Mucosa of gallbladder (tissue), 1 donor: Measurements from ENCODE around the gene OR6B1. TPM values are rescaled to one million over a fixed set of nuclear protein-coding genes. Genes with fewer than 3 reads are reported as not detected.
"Not testable (repeated sequence)": the region's sequence is repeated elsewhere in the genome, so short reads cannot be mapped to it uniquely, and the experiment has no call there.

Experiments
- DNase-seq: peaks from one replicate; pipeline ENCODE4 v3.0.0-alpha.2; 2020; ENCODE audit warnings: low spot score
- total RNA-seq: library from RNA; stranded (reverse); gene quantifications from one replicate; pipeline ENCODE4 v1.2.1, GENCODE V29; 2021
- donor health status: DM: no; HTN: no; CAD: no.

Gene OR6B1
- total RNA-seq, 1 donor from 2014 or later = not detected

DNA sequence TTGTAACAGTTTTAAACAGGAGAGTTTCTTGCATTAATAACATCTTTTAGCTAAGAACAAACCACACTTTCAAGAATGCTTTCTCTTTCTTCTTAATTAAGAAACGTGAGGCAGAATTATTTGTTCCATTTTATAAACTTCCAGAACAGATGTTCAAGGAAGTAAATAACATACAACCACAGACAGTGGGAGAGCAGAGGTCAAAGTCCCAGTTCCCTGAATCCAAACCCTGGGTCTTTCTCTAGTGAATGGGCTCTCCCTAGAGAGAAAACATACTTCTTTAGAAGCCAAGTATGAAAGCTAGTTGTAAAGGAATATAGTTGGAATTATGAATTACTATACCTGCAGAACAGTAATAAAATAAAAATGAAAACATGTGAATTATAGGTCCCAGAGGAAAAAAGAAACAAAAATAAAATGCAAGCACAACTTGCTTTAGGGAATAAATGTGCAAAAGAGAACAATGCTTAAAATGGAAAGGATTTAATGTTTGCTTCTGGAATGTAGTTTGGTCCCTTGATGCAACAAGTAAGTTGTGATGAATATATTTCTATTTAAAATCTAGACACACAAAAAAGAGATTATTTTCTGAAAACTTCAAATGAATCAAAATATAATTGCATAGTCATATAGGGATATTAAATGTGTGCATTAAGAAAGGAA, 6.0 kb downstream of the OR6B1 start:
- DNase-seq = no peak

DNA sequence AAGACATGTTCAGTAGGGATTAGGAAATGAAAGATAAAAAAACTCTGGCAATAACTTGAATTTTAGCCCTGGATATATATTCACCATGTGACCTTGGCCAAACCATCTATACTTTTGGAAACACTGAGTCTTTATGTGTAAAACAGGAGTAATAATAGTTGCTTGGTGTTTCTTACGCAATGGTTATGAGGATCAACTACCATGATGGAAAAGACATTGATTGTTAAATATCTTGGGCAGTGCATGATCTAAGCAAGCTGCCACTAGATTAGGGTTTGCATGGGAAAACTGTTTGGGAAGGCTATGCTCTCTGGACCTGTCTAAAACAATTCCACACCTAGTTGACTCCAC, 6.5 kb downstream of the OR6B1 start:
- no peak for DNase-seq

DNA sequence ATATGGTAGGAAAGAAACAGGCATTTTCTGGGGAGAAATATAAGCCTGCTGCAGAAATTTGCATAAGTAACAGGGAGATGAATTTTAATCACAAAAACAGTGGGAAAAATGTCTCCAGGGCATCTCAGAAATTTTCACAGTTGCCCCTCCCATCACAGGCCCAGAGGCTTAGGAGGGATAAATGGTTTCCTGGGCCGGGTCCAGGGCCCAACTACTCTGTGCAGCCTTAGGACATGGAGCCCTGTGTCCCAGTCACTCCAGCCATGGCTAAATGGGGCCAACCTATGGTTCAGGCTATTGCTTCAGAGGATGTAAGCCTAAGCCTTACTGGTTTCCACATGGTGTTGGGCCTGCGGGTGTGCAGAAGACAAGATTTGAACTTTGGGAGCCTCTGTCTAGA, 9.2 kb downstream of the OR6B1 start:
- DNase-seq = no peak

DNA sequence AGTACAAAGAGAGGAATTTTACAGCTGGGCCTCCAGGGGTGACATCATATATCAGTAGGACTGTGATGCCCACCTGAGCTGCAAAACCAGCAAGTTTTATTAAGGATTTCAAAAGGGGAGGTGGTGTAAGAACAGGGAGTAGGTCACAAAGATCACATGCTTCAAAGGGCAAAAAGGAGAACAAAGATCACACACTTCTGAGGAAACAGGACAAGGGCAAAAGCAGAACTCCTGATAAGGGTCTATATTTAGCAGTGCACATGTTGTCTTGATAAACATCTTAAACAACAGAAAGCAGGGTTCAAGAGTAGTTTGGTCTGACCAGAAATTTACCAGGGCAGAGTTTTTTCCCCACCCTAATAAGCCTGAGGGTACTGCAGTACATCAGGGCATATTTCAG, 9.9 kb downstream of the OR6B1 start:
- not testable (repeated sequence) for DNase-seq

DNA sequence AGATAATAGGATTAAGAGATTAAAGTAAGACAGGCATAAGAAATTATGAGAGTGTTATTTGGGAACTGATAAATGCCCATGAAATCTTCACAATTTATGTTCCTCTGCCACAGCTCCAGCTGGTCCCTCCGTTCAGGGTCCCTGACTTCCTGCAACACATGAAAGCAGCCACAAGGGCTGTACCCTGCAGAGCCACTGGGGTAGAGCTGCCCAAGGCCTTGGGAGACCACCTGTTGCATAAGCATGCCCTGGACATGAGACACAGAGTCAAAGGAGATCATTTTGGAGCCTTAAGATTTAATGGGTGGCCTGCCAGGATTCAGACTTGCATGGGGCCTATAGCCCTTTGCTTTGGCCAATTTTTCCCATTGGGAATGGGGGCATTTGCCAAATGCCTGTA, 10.7 kb downstream of the OR6B1 start:
- DNase-seq = not testable (repeated sequence)

DNA sequence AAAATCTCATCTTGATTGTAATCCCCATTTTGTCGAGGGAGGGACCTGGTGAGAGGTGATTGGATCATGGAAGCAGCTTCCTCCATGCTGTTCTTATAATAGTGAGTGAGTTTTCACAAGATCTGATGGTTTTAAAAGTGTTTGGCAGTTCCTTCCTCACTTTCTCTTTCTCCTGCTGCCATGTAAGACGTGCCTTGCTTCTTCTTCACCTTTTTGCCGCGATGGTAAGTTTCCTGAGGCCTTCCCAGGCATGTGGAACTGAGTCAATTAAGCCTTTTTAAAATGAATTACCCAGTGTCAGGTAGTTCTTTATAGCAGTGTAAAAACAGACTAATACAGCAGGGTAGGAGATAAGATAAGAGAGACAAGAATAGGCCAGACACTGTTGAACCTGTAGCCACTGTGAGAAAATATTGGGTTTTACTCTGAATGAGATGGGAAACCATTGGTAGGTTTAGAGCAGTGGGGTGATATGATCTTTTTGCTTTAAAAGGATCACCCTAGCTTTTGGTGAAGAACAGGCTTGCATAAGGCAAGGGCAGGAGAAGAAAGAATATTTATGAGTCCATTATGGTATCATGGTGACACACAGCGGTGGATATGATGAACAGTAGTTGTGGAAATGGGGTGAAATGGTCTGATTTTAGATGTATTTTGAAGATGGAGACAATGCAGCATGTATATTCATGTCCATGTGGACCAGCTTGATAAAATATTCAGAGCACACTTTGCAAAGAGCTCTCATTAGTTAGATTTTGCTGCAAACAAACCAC, 11.5 kb downstream of the OR6B1 start:
- no peak for DNase-seq

DNA sequence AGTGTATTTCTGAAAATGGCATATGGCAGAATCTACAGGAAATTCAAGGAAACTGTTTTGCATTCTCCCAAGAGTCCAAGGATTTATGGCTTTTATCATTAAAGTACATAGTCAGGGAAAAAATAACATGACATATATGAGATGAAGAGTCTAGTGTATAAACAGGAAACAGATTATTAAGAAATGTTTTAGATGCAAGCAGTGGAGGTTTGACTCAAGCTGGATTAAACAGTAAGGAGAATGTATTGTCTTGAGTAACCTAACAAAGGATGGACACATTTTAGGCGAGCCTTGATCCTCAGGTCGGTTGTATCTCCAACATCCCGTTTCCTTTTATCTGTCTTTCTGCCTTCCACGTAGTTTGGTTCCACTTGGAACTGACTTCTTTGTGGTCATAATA, 17.9 kb downstream of the OR6B1 start:
- no peak for DNase-seq

DNA sequence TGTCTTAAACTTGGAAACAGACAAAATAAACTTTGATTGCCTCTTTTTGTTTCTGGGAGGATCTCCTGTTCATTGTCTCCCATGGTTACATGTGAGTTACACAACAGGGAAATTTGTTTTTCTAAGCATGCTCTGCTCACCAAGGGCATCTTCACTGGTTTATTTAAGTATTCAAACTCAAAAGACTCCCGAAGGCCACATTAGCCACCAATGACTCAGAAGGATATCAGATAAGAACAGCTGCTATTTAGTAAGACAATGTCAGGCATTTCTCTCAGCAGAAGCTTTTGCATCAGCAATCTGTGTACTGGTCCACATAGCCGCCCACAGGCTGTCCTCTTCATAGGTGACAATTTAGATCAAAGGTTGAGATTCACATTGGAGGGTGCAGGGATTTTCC, 19.3 kb downstream of the OR6B1 start:
- DNase-seq = no peak

DNA sequence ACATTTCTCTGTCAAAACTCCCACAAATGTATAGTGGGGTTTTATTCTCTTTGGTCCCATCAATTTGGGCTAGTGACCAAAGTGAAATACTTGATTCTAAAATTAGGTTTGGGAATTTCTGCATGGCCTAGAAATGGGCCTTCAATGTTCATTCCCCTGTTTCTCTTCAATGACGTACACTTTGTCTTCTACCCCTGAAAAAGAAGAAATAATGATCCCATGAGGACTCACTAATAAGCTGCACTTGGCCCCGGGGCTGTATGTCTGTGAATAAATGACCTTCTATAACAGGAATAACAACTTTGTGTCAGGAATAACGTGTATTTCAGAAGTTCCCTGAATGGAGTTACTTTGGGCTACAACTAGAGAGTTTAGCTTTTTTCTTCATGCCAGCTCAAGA, 20.2 kb downstream of the OR6B1 start:
- DNase-seq = no peak

DNA sequence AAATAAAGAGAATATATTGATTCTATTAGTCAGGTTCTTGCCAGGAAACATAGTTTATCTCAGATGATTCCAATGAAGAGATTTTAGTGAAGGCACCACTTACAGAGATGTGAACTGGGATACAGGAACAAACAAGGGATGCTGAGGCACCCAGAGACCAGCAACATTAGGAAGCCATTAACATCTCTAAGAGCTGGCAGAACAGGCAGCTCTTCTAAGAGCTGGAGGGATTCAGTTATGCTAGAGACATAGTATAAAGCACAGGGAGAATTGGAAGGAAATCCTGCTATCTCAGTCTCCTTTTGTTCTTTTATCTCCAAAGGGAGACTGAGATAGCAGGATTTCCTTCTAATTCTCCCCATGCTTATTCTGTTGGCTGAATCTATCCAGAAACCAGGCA, 22.0 kb downstream of the OR6B1 start:
- no peak for DNase-seq

DNA sequence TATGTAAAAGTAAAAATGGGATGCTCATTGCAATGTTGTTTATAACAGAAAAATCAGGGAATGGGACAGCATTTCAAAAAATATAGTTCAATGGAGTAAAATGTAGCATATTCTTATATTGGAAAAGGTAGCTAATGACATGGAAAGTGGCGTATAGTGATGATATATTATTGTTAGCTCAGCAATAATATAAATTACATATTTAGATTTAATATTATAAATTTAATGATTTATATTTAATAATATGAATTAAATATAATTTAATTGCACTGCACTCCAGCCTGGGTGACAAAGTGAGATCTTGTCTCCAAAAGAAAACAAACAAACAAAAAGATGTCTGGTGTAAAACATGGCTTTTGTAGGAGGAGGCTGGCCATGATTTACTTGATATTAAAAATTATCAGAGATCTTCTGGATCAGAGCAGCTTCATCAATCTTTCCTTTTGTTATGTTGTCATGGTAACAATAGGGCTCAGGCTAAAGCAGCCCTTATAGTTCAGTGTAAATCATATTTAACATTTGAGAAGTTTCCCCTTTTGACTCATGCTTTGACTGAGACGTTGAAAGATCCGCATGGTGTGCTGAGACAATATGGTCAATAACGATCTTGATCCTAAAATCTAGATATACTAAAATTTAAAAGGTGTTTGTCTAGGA, 23.2 kb downstream of the OR6B1 start:
- no peak for DNase-seq

DNA sequence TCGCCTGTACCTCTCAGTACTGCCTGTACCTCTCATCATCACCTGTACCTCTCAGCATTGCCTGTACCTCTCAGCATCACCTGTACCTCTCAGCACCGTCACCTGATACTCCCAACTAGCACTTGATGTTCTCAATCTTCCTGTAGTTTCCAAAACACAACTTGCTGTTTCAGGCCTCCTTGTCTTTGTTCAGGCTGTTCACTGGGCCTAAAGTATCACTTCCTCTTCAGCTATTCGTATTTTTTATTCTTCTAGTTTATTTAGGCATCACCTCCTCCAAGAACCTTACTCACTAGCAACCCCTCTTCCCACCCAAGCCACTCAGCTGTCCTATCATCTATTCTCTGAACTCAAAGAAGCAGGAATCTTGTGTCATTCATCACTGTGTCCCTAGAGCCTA, 24.1 kb downstream of the OR6B1 start:
- DNase-seq = no peak

DNA sequence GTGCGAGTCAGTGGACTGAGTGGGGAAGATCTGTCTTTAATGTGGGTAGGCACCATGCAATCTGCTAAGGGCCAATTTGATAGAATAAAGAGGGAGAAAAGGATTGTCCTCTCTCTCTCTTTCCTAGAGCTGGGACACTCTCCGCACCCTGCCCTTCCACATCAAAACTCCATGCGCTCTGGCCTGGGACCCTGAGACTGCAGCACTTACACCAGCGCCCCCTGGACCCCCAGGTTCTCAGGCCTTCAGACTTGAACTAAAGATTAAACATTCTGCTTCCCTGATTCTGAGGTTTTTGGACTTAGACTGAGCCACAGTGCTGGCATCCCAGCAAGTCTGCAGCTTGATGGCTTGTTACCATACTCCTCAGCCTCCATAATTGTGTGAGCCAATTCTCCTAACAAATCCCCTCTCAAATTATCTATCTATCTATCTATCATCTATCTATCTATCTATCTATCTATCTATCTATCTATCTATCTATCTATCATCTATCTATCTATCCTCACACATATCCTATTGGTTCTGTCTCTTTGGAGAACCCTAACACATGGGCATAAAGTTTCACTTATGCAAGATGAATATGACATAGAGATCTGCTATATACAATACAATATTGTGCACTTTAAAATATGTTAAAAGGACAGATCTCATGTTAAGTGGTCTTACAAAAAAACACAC, 26.2 kb downstream of the OR6B1 start:
- DNase-seq = no peak

DNA sequence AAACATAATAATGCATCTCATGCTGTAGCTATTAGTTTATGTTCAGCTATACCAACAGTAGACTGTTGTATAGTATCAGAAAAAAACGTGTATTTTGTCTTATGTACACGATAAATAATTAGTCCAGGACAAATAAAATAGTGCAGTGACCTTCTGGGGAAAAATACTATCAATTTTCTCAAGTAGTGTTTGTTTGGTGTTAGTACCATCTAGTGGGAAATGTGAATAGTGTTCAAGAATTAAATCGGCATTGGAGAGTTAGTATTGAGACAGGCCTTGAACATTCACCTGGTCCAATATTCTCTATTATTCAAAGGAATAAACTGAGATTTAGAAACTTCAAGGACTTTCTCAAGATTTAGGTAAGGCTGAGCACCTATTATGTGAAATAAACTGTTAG, 26.9 kb downstream of the OR6B1 start:
- no peak for DNase-seq

DNA sequence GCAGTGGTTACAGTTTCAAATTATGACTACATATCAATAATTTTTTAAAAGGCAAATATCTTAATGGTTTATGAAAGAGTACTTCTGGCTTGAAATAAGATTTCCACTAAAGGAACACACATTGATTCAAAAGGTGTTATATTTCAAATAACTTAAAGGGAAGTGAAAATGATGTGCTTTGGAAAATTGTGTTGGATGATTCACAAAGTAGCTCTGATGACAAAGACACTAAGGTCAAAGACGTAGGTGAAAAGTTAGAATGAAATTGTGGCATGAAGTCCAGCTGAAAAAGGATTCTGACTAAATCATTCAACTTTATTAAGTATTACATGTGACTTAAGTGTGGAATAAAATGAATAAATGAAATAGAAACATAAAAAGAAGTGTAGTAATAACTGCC, 27.9 kb downstream of the OR6B1 start:
- DNase-seq = no peak

DNA sequence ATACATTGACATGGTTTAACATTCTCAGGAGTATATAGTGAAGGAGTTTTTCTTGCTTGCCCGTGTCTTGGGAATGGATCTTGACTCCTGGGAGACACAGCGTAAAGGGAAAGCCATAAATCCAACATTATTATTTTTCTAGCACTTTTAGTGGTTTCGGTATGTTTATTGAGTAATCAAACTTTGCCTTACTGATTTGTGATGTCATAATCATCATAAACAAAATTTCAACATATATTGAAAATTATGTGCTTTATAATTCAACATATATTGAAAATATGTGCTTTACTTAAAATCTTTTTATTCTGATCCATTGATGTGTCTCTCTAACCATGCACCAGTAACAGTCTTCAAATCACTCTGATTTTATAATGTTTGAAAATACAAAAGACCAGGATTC, 28.4 kb downstream of the OR6B1 start:
- no peak for DNase-seq

DNA sequence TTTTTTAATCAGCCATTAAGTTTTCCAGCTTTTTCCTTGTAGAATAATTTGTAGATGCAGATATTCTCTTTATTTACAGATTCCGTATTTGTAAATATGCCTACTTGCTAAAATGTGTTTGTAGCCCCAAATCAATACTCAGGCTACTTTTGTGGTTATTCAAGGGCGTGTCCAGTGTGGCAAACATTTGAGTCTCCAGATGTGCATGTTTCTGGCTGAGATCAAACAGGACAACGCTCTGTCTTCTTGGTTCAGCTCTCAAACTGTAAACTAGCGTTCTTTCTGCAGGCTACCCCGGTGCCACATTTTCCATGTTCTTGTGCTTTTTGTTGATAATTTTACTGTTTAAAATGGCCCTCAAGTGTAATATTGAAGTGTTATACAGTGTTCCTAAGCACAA, 32.4 kb downstream of the OR6B1 start:
- no peak for DNase-seq

DNA sequence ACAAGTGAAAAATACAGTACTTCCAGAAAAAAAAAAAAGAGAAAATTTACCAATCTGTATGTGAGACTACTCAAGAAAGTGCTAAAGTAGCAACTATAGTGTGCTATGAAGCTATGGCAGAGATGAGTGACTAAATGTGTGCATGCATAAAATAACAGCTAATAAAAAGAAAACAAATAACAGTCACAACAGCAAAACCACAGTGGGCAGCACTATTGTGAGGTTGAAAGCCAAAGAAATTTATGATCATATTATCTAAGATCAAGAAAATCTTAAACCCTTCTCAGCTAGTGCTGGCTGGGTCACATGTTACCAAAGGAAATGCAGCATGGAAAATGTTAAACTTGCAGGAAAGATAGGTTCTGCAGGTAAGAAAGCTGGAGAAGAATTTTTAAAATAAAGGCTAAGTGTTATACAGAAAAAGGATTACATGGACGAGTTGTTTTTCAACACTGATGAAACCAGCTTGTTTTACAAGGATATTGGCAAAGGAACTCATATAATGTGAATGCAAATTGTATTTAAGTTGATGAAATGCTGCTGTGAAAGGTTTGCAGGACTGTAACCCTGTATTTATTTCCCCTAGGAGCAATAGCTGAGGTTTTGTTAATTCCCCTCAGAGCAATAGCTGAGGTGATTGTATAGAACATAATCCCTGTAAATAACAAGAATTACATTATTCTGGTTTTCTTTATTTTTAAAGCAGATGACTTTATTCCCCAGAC, 33.0 kb downstream of the OR6B1 start:
- no peak for DNase-seq

DNA sequence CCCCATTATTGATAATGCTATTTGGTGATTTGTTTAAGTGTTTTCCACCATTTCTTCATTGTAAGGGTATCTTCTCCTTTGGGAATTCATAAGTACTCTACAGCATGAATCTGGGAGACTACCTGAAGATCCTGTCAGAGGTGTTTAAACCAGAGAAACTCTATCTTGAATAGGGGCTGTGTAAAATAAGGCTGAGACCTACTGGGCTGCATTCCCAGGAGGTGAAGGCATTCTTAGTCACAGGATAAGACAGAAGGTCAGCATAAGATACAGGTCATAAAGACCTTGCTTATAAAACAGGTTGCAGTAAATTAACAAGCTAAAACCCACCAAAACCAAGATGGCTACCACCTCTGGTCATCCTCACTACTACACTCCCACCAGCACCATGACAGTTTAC, 35.3 kb downstream of the OR6B1 start:
- no peak for DNase-seq

DNA sequence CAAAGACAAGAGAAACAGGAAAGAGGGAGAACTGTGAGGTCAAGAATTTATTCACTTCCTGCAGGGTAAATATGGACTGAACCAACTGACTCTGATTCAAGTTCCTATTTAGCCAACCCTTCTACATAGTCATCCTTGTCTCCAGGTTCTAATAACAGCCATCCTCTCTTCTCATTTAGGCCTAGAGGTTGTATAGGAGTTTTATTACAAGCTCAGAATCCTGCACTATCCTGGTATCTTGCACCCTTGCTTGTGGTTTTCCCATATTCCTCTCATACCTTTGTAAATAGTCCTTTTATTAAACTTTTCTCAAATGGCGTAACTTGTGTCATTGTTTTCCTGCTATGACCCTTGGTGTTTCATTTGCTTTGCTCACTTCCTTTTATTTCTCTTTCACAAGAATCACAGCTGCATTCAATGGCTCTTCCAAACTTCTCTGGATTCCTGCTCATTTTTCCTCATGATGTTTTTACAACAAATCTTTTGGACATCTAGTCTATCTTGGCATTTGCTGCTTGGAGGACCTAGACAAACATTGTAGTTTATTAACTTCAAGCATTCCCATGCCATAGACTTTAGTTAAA, 36.3 kb downstream of the OR6B1 start:
- DNase-seq = no peak

DNA sequence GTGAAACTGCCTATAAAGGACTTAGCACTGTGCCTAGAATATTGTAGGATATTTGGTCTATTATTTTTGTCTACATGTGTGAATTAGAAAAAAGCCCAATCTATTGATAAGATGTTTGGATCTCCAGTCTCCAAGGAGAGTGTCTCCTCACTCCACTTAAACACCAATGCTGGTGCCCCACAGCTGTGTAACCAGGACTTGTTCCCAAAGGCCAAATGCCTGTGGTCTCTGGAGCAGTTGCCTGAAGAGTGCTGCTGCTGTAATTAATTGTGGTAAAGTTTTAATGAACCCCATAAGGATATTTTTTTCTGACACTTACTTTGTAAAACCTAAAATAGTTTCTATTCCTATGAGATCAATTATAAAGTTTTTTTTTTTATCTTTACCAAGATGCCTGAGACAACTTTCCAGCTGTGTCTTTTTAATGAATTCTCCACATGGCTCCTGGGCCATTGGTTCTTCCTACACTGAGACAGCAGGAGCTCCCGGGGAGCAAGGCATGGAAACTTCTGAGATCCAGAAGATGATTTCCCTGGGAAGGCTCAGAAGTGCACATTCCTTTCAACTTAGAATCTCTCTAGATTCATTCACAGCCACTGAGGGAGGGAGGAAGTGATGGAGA, 37.4 kb downstream of the OR6B1 start:
- DNase-seq = no peak
